Loucy (cell line): ENCODE data around the gene RAD51B.
A peak's percentile ranks its signal among the peaks of the same experiment; 100 is the strongest.

ENCODE experiments used
- H2AFZ ChIP-seq: fragments of 200-600 bp; sonication (generic); 2 replicates; pipeline ENCODE4 v1.6.0; 2016; ENCODE audit warnings: antibody characterized with exemption, mild to moderate bottlenecking, low read length, moderate library complexity
- H3F3A ChIP-seq: fragments of 200-600 bp; 2 replicates; pipeline ENCODE4 v1.6.0; 2016; ENCODE audit warnings: antibody characterized with exemption, low read depth, mild to moderate bottlenecking
- H3K27me3 ChIP-seq: fragments of 200-600 bp; sonication (generic); 2 replicates; pipeline ENCODE4 v1.6.1; 2014; ENCODE audit warnings: low read length, mild to moderate bottlenecking; ENCODE audit not compliant: insufficient read depth, poor library complexity, severe bottlenecking
- H3K36me3 ChIP-seq: fragments of 200-600 bp; sonication (generic); 2 replicates; pipeline ENCODE4 v1.6.1; 2016; ENCODE audit warnings: low read length; ENCODE audit not compliant: insufficient read depth
- H3K4me1 ChIP-seq: fragments of 200-600 bp; sonication (generic); 2 replicates; pipeline ENCODE4 v1.5.1; 2014; ENCODE audit warnings: low read length, mild to moderate bottlenecking; ENCODE audit not compliant: insufficient read depth, poor library complexity, severe bottlenecking
- H3K4me2 ChIP-seq: fragments of 200-600 bp; sonication (generic); 2 replicates; pipeline ENCODE4 v1.6.0; 2014; ENCODE audit warnings: antibody characterized with exemption, low read length, low read depth, mild to moderate bottlenecking; ENCODE audit not compliant: poor library complexity, severe bottlenecking
- H3K4me3 ChIP-seq: fragments of 200-600 bp; sonication (generic); 2 replicates; pipeline ENCODE4 v1.5.1; 2014; ENCODE audit warnings: low read length, mild to moderate bottlenecking, mixed read lengths; ENCODE audit not compliant: poor library complexity, severe bottlenecking
- H3K79me2 ChIP-seq: fragments of 200-600 bp; sonication (generic); 2 replicates; pipeline ENCODE4 v1.6.1; 2014; ENCODE audit warnings: low read length; ENCODE audit not compliant: insufficient read depth
- H3K9ac ChIP-seq: fragments of 200-600 bp; sonication (generic); 2 replicates; pipeline ENCODE4 v1.6.0; 2014; ENCODE audit warnings: mild to moderate bottlenecking, low read depth, low read length, moderate library complexity; ENCODE audit not compliant: poor library complexity, severe bottlenecking
- H3K9me2 ChIP-seq: fragments of 200-600 bp; sonication (generic); replicated peaks from 2 replicates; pipeline ENCODE4 v1.6.1; 2016; ENCODE audit warnings: low read depth, low read length, mixed read lengths
- H3K9me3 ChIP-seq: fragments of 200-600 bp; sonication (generic); 2 replicates; pipeline ENCODE4 v1.6.1; 2014; ENCODE audit warnings: mild to moderate bottlenecking, antibody characterized with exemption, low read length, low read depth; ENCODE audit not compliant: insufficient read depth
- H4K20me1 ChIP-seq: fragments of 200-600 bp; sonication (generic); 2 replicates; pipeline ENCODE4 v1.6.0; 2014; ENCODE audit warnings: antibody characterized with exemption, low read length, mild to moderate bottlenecking; ENCODE audit not compliant: insufficient read depth, poor library complexity, severe bottlenecking
- CTCF ChIP-seq: fragments of 200-600 bp; sonication (generic); conservative IDR thresholded peaks from 2 replicates; pipeline ENCODE4 v1.5.1; 2014; ENCODE audit warnings: mild to moderate bottlenecking, antibody characterized with exemption, low read length
- EZH2phosphoT487 ChIP-seq: fragments of 200-600 bp; IDR thresholded peaks from 2 replicates; pipeline ENCODE4 v1.6.1; 2018; ENCODE audit warnings: antibody characterized with exemption, mild to moderate bottlenecking, moderate library complexity, borderline replicate concordance

Gene RAD51B

DNA sequence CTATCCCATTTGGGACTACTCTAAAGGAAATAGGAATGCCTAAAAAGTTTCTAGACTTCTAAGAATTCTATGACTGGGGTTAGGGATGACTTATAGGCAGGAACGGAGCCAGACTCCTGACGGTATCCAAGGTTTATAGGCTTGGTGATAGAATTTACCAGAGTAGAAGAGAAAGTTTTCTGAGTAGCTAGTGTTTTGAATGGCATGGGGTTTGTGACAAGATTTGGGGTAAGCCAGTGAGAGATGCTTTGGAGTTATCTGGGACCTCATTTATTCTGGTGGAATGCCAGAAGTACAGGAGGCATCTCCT lies 444.6 kb downstream of the RAD51B start:
- Histone ChIP-seq H2AFZ (no peak overlapping the region), H3K27me3 (no peaks in the 10 kb centered on the region), H3K36me3 (no peaks in the 10 kb centered on the region), H3K9ac (no peak overlapping the region), H3K79me2 (no peaks in the 10 kb centered on the region), H3K4me2 (no peak overlapping the region), H3F3A (no peaks in the 10 kb centered on the region), H3K4me3 (no peak overlapping the region), H3K4me1 (peaks cover 37% of the 10 kb centered on the region), H3K9me3 (no peaks in the 10 kb centered on the region), H4K20me1 (no peaks in the 10 kb centered on the region), H3K9me2 (no peaks in the 10 kb centered on the region)
- TF ChIP-seq CTCF (no peak), EZH2phosphoT487 (no peak)

- Histone ChIP-seq H3F3A (no peaks in the 10 kb centered on the region), H3K79me2 (no peaks in the 10 kb centered on the region), H2AFZ (no peak overlapping the region), H3K4me3 (no peak overlapping the region), H3K4me1 (peaks cover 34% of the 10 kb centered on the region), H3K36me3 (no peaks in the 10 kb centered on the region), H3K27me3 (no peaks in the 10 kb centered on the region), H4K20me1 (no peaks in the 10 kb centered on the region), H3K4me2 (no peak overlapping the region), H3K9ac (no peak overlapping the region), H3K9me2 (no peaks in the 10 kb centered on the region), H3K9me3 (no peaks in the 10 kb centered on the region)
- TF ChIP-seq CTCF (no peak), EZH2phosphoT487 (no peak)
Observed at GRCh38 chr14:68266998-68267397, 447.4 kb downstream of the RAD51B start.

DNA sequence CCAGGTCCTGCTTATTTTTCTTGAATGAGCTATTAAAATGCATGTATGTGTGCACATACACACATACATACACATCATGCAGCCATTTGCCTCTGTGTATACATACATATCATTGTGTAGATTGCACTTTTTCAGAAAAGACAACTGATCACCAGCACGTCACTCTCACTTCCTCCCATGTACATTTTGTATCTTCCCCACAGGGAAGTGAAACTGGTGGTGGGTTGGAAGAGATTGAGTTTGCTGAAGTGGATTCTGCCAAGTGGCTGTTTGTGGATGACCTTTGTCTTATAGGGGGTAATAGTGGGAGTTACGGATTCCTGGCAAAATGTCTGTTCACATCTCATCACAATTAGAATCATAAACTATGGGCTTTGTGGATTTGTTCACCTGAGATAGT lies 448.6 kb downstream of the RAD51B start:
- no peak overlapping the region for H2AFZ ChIP-seq
- H3K36me3 ChIP-seq, result no peaks in the 10 kb centered on the region
- no peaks in the 10 kb centered on the region for H3K9me3 ChIP-seq
- no peak for TF ChIP-seq EZH2phosphoT487
- TF ChIP-seq CTCF, result no peak
- no peaks in the 10 kb centered on the region for H3K9me2 ChIP-seq
- no peaks in the 10 kb centered on the region for H3F3A ChIP-seq
- H4K20me1 ChIP-seq, result no peaks in the 10 kb centered on the region
- H3K4me3 ChIP-seq, result no peak overlapping the region
- peaks cover 31% of the 10 kb centered on the region for H3K4me1 ChIP-seq
- H3K9ac ChIP-seq, result peak overlapping the region; percentile 2
- H3K4me2 ChIP-seq, result peak overlapping the region; percentile 24
- no peaks in the 10 kb centered on the region for H3K79me2 ChIP-seq
- no peaks in the 10 kb centered on the region for H3K27me3 ChIP-seq
